ENCODE results near the gene CHFR.

- TF ChIP-seq USF2 (IDR thresholded peaks at IDR 0.05; ENCODE audit: low read depth, low read length) (no peak), CTCF (conservative IDR thresholded peaks at IDR 0.05; ENCODE audit: low read depth, low read length) (no peak), POLR2A (IDR thresholded peaks at IDR 0.05; ENCODE audit: low read depth, low read length) (no peak), RCOR1 (IDR thresholded peaks at IDR 0.05; ENCODE audit: insufficient replicate concordance, low read length) (no peak), SMC3 (IDR thresholded peaks at IDR 0.05; ENCODE audit: low read depth, low read length) (no peak), NFE2L2 (IDR thresholded peaks at IDR 0.05; ENCODE audit: low read depth, low read length) (no peak), RAD21 (IDR thresholded peaks at IDR 0.05; ENCODE audit: low read length) (no peak), MAFK (IDR thresholded peaks at IDR 0.05; ENCODE audit: low read depth, low read length) (no peak), MXI1 (IDR thresholded peaks at IDR 0.05; ENCODE audit: borderline replicate concordance, low read depth, low read length) (no peak), RFX5 (IDR thresholded peaks at IDR 0.05; ENCODE audit: low read depth, low read length) (no peak), ELK1 (IDR thresholded peaks at IDR 0.05; ENCODE audit: borderline replicate concordance, low read depth, low read length) (no peak)
These were observed 63.4 kb downstream of the CHFR start for GRCh38 chr12:132824053-132824452.
